ENCODE measurements around the gene ASMT. TPM values are rescaled to one million over a fixed set of nuclear protein-coding genes. Genes with fewer than 3 reads are reported as not detected.

The ASMT gene
- 1.2 TPM for total RNA-seq

GRCh38 chrX:1614927-1615326 is at the start of gene ASMT:
Gene ASMT, plus strand, starts transcription at chrX:1615059. Its CDS starts 141 bp downstream, at chrX:1615200.

GRCh38 chrX:1591102-1591862 is 23.6 kb upstream of the ASMT start, which contains the start of gene AKAP17A:
Gene AKAP17A, plus strand, starts transcription at chrX:1591604. Its CDS starts 1,859 bp downstream, at chrX:1593463.

Other genes starting within 250 kb of the ASMT start
- gene SLC25A6, start 222.9 kb upstream of the ASMT start, total RNA-seq, result 195 TPM
- 22.1 TPM for gene ASMTL, start 162.2 kb upstream of the ASMT start, total RNA-seq
- 1.4 TPM for gene P2RY8, start 77.9 kb upstream of the ASMT start, total RNA-seq
- gene AKAP17A, start 23.5 kb upstream of the ASMT start, total RNA-seq, result 49.3 TPM